HepG2 (cell line): ENCODE measurements around the gene GALK2.
"Not testable (repeated sequence)": the region's sequence is repeated elsewhere in the genome, so short reads cannot be mapped to it uniquely, and the experiment has no call there.

Experiments used
- CEBPB ChIP-seq: IDR thresholded peaks from 2 replicates; pipeline ENCODE4 v1.6.1; 2011; ENCODE audit warnings: low read depth, low read length, improper control_type of control experiment, borderline replicate concordance
- DMAP1 ChIP-seq: IDR thresholded peaks from 2 replicates; pipeline ENCODE4 v1.6.1; 2016
- IRF2 ChIP-seq: IDR thresholded peaks from 2 replicates; pipeline ENCODE4 v1.6.1; 2018; ENCODE audit warnings: missing genetic modification reagents, missing compliant biosample characterization
- MATR3 ChIP-seq: sonication (generic); formaldehyde crosslinking; IDR thresholded peaks from 2 replicates; pipeline ENCODE4 v1.4.0; 2020; ENCODE audit warnings: missing genetic modification reagents
- MEIS2 ChIP-seq: sonication (generic); formaldehyde crosslinking; IDR thresholded peaks from 2 replicates; pipeline ENCODE4 v1.9.0; 2021; ENCODE audit warnings: mild to moderate bottlenecking, missing genetic modification reagents
- MYNN ChIP-seq: sonication (generic); formaldehyde crosslinking; IDR thresholded peaks from 2 replicates; pipeline ENCODE4 v1.4.0; 2020; ENCODE audit warnings: mild to moderate bottlenecking, low read depth, missing genetic modification reagents
- POLR2AphosphoS5 ChIP-seq: IDR thresholded peaks from 2 replicates; pipeline ENCODE4 v1.6.1; 2012; ENCODE audit warnings: low read depth, low read length
- RFX5 ChIP-seq: IDR thresholded peaks from 2 replicates; pipeline ENCODE4 v1.6.1; 2011; ENCODE audit warnings: low read depth, low read length, improper control_type of control experiment
- TEAD2 ChIP-seq: sonication (generic); formaldehyde crosslinking; IDR thresholded peaks from 2 replicates; pipeline ENCODE4 v1.9.0; 2021; ENCODE audit warnings: missing genetic modification reagents
- ZFP1 ChIP-seq: IDR thresholded peaks from 2 replicates; pipeline ENCODE4 v1.6.1; 2016
- ZNF335 ChIP-seq: sonication (generic); formaldehyde crosslinking; IDR thresholded peaks from 2 replicates; pipeline ENCODE4 v1.4.0; 2020; ENCODE audit warnings: missing genetic modification reagents
- ZNF484 ChIP-seq: sonication (generic); formaldehyde crosslinking; IDR thresholded peaks from 2 replicates; pipeline ENCODE4 v1.5.1; 2020; ENCODE audit warnings: mild to moderate bottlenecking, low read depth, missing genetic modification reagents, borderline replicate concordance

- not testable (repeated sequence) for TF ChIP-seq ZNF335 (CRISPR knock-in tag); MATR3; ZFP1 (CRISPR knock-in tag); TEAD2 (CRISPR knock-in tag); CEBPB; RFX5; MYNN (CRISPR knock-in tag); ZNF484 (CRISPR knock-in tag); DMAP1; IRF2 (CRISPR knock-in tag); POLR2AphosphoS5; MEIS2 (CRISPR knock-in tag)
Observed at GRCh38 chr15:49354439-49354838, 184.4 kb downstream of the GALK2 start.
